Ishikawa (cell line): ENCODE results near the gene MATR3.

ENCODE experiments used
- CEBPB ChIP-seq: IDR thresholded peaks from 2 replicates; pipeline ENCODE4 v1.6.1; 2012
- CREB1 ChIP-seq: IDR thresholded peaks from 2 replicates; pipeline ENCODE4 v1.6.1; 2012; ENCODE audit warnings: low read depth
- EGR1 ChIP-seq: IDR thresholded peaks from 2 replicates; pipeline ENCODE4 v1.6.1; 2012
- EP300 ChIP-seq: IDR thresholded peaks from 2 replicates; pipeline ENCODE4 v1.6.1; 2012; ENCODE audit warnings: borderline replicate concordance
- FOXM1 ChIP-seq: IDR thresholded peaks from 2 replicates; pipeline ENCODE4 v1.6.1; 2012; ENCODE audit warnings: low read depth, borderline replicate concordance
- NFIC ChIP-seq: IDR thresholded peaks from 2 replicates; pipeline ENCODE4 v1.6.1; 2012
- RAD21 ChIP-seq: IDR thresholded peaks from 2 replicates; pipeline ENCODE4 v1.6.1; 2012; ENCODE audit warnings: low read depth
- TAF1 ChIP-seq: IDR thresholded peaks from 2 replicates; pipeline ENCODE4 v1.6.1; 2012; ENCODE audit warnings: low read depth, mild to moderate bottlenecking
- TCF12 ChIP-seq: IDR thresholded peaks from 2 replicates; pipeline ENCODE4 v1.6.1; 2012; ENCODE audit warnings: low read depth
- TEAD4 ChIP-seq: IDR thresholded peaks from 2 replicates; pipeline ENCODE4 v1.6.1; 2012
- YY1 ChIP-seq: IDR thresholded peaks from 2 replicates; pipeline ENCODE4 v1.6.1; 2012; ENCODE audit warnings: low read depth
- ZBTB7A ChIP-seq: IDR thresholded peaks from 2 replicates; pipeline ENCODE4 v1.6.1; 2012; ENCODE audit warnings: low read depth
- TF ChIP-seq, protein P1 (sequence below): IDR thresholded peaks from 2 replicates; pipeline ENCODE4 v1.6.1; 2012
- TF ChIP-seq, protein P2 (sequence below): IDR thresholded peaks from 2 replicates; pipeline ENCODE4 v1.6.1; 2012
- TF ChIP-seq, protein P3 (sequence below): IDR thresholded peaks from 2 replicates; pipeline ENCODE4 v1.6.1; 2012; ENCODE audit warnings: low read depth, mild to moderate bottlenecking

MATR3 gene

DNA sequence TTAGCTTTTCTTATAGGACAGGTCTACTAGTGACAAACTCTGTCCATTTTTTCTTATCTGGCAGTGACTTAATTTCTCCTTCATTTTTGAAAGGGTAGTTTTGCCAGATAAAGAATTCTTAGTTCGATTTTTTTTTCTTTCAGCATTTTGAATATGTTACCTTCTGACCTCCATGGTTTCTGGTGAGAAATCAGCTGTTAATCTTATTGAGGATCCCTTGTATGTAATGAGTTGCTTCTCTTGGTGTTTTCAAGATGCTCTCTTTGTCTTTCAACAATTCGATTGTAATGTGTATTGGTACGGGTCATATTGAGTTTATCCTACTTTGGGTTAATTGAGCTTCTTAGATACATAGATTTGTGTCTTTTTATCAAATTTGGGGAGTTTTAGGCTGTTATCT is 60.6 kb downstream of the MATR3 start:
- TF ChIP-seq, protein P1, sequence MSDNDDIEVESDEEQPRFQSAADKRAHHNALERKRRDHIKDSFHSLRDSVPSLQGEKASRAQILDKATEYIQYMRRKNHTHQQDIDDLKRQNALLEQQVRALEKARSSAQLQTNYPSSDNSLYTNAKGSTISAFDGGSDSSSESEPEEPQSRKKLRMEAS = no peak
- TF ChIP-seq ZBTB7A (no peak), TEAD4 (no peak)

DNA sequence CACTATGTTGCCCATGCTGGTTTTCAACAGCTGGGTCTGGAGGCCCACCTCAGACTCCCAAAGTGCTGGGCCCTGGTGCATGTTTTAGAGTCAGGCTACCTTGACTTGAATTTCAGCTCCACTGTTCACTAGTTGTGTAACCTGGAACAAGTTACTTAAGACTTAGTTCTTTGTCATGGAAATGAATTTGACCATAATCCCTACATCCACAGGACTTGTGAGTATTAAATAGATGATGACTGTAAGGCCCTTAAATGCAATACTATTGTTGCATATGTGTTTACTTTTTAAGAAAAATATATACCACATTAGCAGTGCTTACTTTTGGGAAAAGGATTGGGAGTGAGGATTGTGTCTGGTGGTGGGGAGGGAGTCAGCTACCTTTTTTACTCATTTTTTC is 64.5 kb downstream of the MATR3 start:
- no peak for TF ChIP-seq CEBPB
- TF ChIP-seq, protein P1 = no peak
- TF ChIP-seq, protein P2, sequence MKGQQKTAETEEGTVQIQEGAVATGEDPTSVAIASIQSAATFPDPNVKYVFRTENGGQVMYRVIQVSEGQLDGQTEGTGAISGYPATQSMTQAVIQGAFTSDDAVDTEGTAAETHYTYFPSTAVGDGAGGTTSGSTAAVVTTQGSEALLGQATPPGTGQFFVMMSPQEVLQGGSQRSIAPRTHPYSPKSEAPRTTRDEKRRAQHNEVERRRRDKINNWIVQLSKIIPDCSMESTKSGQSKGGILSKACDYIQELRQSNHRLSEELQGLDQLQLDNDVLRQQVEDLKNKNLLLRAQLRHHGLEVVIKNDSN = no peak
- TF ChIP-seq, protein P3, sequence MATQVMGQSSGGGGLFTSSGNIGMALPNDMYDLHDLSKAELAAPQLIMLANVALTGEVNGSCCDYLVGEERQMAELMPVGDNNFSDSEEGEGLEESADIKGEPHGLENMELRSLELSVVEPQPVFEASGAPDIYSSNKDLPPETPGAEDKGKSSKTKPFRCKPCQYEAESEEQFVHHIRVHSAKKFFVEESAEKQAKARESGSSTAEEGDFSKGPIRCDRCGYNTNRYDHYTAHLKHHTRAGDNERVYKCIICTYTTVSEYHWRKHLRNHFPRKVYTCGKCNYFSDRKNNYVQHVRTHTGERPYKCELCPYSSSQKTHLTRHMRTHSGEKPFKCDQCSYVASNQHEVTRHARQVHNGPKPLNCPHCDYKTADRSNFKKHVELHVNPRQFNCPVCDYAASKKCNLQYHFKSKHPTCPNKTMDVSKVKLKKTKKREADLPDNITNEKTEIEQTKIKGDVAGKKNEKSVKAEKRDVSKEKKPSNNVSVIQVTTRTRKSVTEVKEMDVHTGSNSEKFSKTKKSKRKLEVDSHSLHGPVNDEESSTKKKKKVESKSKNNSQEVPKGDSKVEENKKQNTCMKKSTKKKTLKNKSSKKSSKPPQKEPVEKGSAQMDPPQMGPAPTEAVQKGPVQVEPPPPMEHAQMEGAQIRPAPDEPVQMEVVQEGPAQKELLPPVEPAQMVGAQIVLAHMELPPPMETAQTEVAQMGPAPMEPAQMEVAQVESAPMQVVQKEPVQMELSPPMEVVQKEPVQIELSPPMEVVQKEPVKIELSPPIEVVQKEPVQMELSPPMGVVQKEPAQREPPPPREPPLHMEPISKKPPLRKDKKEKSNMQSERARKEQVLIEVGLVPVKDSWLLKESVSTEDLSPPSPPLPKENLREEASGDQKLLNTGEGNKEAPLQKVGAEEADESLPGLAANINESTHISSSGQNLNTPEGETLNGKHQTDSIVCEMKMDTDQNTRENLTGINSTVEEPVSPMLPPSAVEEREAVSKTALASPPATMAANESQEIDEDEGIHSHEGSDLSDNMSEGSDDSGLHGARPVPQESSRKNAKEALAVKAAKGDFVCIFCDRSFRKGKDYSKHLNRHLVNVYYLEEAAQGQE = no peak
- TF ChIP-seq RAD21 = no peak
- no peak for TF ChIP-seq CREB1
- TF ChIP-seq TEAD4 = no peak
- no peak for TF ChIP-seq EGR1

DNA sequence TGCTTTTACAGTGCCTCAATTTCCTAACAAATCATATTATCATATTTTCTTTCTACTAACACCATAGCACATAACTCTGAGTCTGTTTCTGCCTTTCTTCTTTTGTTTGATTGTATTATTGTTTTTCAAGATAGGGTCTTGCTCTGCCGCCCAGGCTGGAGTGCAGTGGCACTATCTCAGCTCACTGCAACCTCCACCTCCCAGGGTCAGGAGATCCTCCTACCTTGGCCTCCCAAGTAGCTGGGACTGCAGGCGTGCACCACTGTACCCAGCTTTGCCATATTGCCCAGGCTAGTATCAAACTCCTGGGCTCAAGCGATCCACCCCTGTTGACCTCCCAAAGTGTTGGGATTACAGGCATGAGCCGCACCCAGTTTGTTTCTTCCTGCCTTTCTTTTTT is 66.8 kb downstream of the MATR3 start:
- TF ChIP-seq RAD21 (no peak), FOXM1 (no peak), NFIC (no peak), CEBPB (no peak), EGR1 (no peak), TAF1 (no peak), EP300 (no peak)
- TF ChIP-seq, protein P1 = no peak

DNA sequence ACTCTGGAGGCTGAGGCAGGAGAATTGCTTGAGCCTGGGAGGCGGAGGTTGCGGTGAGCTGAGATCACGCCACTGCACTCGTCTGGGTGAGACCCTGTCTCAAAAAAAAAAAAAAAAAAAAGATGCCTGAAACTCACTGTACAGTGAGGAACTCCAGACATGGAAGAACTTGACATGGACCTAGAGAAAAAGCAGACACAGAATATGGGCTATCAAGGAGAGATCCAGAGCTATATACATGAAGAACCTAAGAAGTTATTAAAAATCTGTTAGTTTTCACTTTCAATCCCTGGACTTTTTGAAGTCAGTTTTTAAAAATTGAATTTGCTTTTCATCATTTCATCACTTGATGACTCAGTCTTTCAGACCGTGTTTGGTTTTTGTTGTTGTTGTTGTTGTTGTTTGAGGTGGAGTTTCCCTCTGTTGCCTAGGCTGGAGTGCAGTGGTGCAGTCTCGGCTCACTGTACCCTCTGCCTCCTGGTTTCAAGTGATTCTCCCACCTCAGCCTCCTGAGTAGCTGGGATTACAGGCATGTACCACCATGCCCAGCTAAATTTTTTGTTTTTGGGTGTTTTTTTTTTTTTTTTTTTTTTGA is 68.4 kb downstream of the MATR3 start:
- no peak for TF ChIP-seq TAF1
- no peak for TF ChIP-seq TEAD4
- TF ChIP-seq, protein P3 = no peak
- no peak for TF ChIP-seq ZBTB7A
- no peak for TF ChIP-seq RAD21
- no peak for TF ChIP-seq NFIC
- TF ChIP-seq CEBPB = no peak

DNA sequence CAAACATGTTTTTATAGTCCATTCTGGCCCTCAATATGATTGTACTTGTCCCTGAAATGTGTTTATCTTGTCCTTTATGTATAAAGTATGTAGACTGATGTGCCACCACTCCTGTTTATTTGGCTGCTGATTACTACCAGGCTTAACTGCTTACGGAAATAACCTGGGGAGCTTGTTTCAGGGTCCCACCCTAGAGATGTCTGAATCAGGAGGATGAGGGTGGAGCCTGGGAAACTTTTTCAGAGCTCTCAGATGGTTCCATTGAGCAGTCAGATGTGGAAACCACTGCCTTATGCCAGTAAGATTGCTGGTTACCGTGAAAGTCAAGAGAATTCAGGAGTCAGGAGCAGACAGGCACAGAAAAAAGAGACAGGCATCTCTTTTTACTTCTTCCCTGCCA is 70.4 kb downstream of the MATR3 start:
- TF ChIP-seq CEBPB (no peak), CREB1 (no peak), TAF1 (no peak), TEAD4 (no peak), ZBTB7A (no peak), FOXM1 (no peak), NFIC (no peak), EGR1 (no peak), TCF12 (no peak), RAD21 (no peak), YY1 (no peak), EP300 (no peak)
- TF ChIP-seq, protein P3 = no peak
- TF ChIP-seq, protein P2 = no peak
- TF ChIP-seq, protein P1 = no peak
